ENCODE measurements around the gene ACOX1. TPM values are rescaled to one million over a fixed set of nuclear protein-coding genes. Genes with fewer than 3 reads are reported as not detected.

ACOX1 gene
- total and polyA plus RNA-seq, 2 of the 13 experiments (the other 11 are each of a cell fraction or from before 2014, with no cell fraction given) = 86.4 to 120 TPM

GRCh38 chr17:76022285-76022684 is 43.3 kb upstream of the ACOX1 start:
- Histone ChIP-seq H3K27ac (ENCODE audit: extremely low read length, insufficient read depth, low read length) (no peak overlapping the region), H3K9me3 (ENCODE audit: low read length) (no peaks in the 10 kb centered on the region), H3K4me3 (replicated peaks in 1 of 3; ENCODE audit: insufficient read depth in 1 of 3, low read depth in 2 of 3, low read length in 3 of 3) (no peak overlapping the region), H3K27me3 (ENCODE audit: control insufficient read depth in 1 of 2, insufficient read depth in 2 of 2, low read length in 2 of 2) (no peaks in the 10 kb centered on the region; a peak in 1 of 5 replicates), H3K9ac (ENCODE audit: insufficient read depth, low read depth, low read length) (no peak overlapping the region), H3K79me2 (ENCODE audit: insufficient read depth, low read length) (no peaks in the 10 kb centered on the region), H3K4me2 (ENCODE audit: low read depth, low read length) (no peak overlapping the region), H4K20me1 (ENCODE audit: insufficient read depth, low read length) (no peaks in the 10 kb centered on the region), H3K4me1 (ENCODE audit: insufficient read depth, low read length) (peaks cover 20% of the 10 kb centered on the region), H3K36me3 (replicated peaks in 1 of 2; ENCODE audit: control insufficient read depth in 1 of 2, insufficient read depth in 2 of 2, low read length in 2 of 2) (peaks cover 1 to 14% of the 10 kb centered on the region in 2 experiments; a peak in 4 of 5 replicates), H2AFZ (ENCODE audit: low read length) (no peak overlapping the region)
- 96% methylated on average over 20 of the region's 24 CpGs for WGBS (ENCODE audit: low lambda C conversion rate)
- ATAC-seq (no peak), FAIRE-seq (no peak), DNase-seq (ENCODE audit: low spot score) (no peak)
- POLR2A ChIA-PET = no interaction called here
- BruUV-seq (replicated peaks) = no TSS peak
- intact Hi-C loops (cut with micrococcal nuclease; ENCODE audit: unreplicated experiment) = no loop called here
- CTCF ChIA-PET (ENCODE audit: low intra/inter-chr PET ratio, low total read pairs) = no interaction called here
- in situ Hi-C loops (cut with HindIII; ENCODE audit: extremely low pct_ligation_motif_present, low pct_unique_long_range_greater_than_20kb) = no loop called here
- no peak for TF ChIP-seq ZNF510 (CRISPR knock-in tag; IDR thresholded peaks at IDR 0.05; ENCODE audit: low read depth)
- TF ChIP-seq ARID3A (IDR thresholded peaks at IDR 0.05; ENCODE audit: low read depth, low read length) = no peak
- TF ChIP-seq ZNF337 (CRISPR knock-in tag; IDR thresholded peaks at IDR 0.05; ENCODE audit: borderline replicate concordance, low read depth) = no peak
- TF ChIP-seq ZNF513 (CRISPR knock-in tag; conservative IDR thresholded peaks at IDR 0.05) = no peak
- TF ChIP-seq SKI (IDR thresholded peaks at IDR 0.05; ENCODE audit: partially characterized antibody) = no peak
- TF ChIP-seq GLI4 (CRISPR knock-in tag; IDR thresholded peaks at IDR 0.05; ENCODE audit: borderline replicate concordance) = no peak
- TF ChIP-seq KAT7 (CRISPR knock-in tag; IDR thresholded peaks at IDR 0.05; ENCODE audit: borderline replicate concordance) = no peak
- no peak for TF ChIP-seq NBN (conservative IDR thresholded peaks at IDR 0.05)
- no peak for TF ChIP-seq ZNF609 (CRISPR knock-in tag; IDR thresholded peaks at IDR 0.05; ENCODE audit: borderline replicate concordance)
- TF ChIP-seq ZNF652 (CRISPR knock-in tag; IDR thresholded peaks at IDR 0.05; ENCODE audit: borderline replicate concordance, low read depth) = no peak
- no peak for TF ChIP-seq HMG20A (CRISPR knock-in tag; IDR thresholded peaks at IDR 0.05; ENCODE audit: borderline replicate concordance)
- no peak for TF ChIP-seq ZNF281 (CRISPR knock-in tag; IDR thresholded peaks at IDR 0.05; ENCODE audit: borderline replicate concordance)
